Neural progenitor cell (in vitro differentiated cells): Measurements from ENCODE around the gene VWA3B. TPM values are rescaled to one million over a fixed set of nuclear protein-coding genes. Genes with fewer than 3 reads are reported as not detected.

ENCODE experiments used
- DNase-seq: peaks from one replicate; pipeline ENCODE4 v3.0.0-alpha.2; 2016; ENCODE audit warnings: low spot score
- H2AFZ ChIP-seq: fragments of 200-600 bp; sonication (generic); replicated peaks from 2 replicates; pipeline ENCODE4 v1.6.1; 2016; ENCODE audit warnings: antibody characterized with exemption
- H3F3A ChIP-seq: fragments of 200-600 bp; sonication (generic); 2 replicates; pipeline ENCODE4 v1.6.1; 2016; ENCODE audit warnings: antibody characterized with exemption, low read depth
- H3K27ac ChIP-seq: fragments of 200-600 bp; sonication (generic); 2 replicates; pipeline ENCODE4 v1.5.1; 2016; ENCODE audit warnings: mild to moderate bottlenecking
- H3K27me3 ChIP-seq: fragments of 200-600 bp; sonication (generic); 2 replicates; pipeline ENCODE4 v1.6.1; 2016; ENCODE audit warnings: mild to moderate bottlenecking, moderate library complexity
- H3K36me3 ChIP-seq: fragments of 200-600 bp; sonication (generic); 2 replicates; pipeline ENCODE4 v1.5.1; 2016
- H3K4me1 ChIP-seq: fragments of 200-600 bp; sonication (generic); 2 replicates; pipeline ENCODE4 v1.6.1; 2016; ENCODE audit warnings: mixed run types
- H3K4me2 ChIP-seq: fragments of 200-600 bp; sonication (generic); 2 replicates; pipeline ENCODE4 v1.6.1; 2016
- H3K4me3 ChIP-seq: fragments of 200-600 bp; sonication (generic); 2 replicates; pipeline ENCODE4 v1.5.1; 2016
- H3K79me2 ChIP-seq: fragments of 200-600 bp; sonication (generic); 2 replicates; pipeline ENCODE4 v1.6.1; 2016; ENCODE audit warnings: low read depth
- H3K9ac ChIP-seq: fragments of 200-600 bp; sonication (generic); 2 replicates; pipeline ENCODE4 v1.6.1; 2016
- H3K9me3 ChIP-seq: fragments of 200-600 bp; sonication (generic); 2 replicates; pipeline ENCODE4 v1.5.1; 2016; ENCODE audit warnings: low read depth
- H4K20me1 ChIP-seq: fragments of 200-600 bp; sonication (generic); 2 replicates; pipeline ENCODE4 v1.6.1; 2016; ENCODE audit warnings: low read depth
- H3K27ac Mint-ChIP-seq: 3 replicates; pipeline ENCODE4 v1.8.0; 2021; ENCODE audit warnings: mixed read lengths
- H3K27me3 Mint-ChIP-seq: 2 replicates; pipeline ENCODE4 v1.8.0; 2022; ENCODE audit warnings: low read depth, mild to moderate bottlenecking, inconsistent platforms, moderate library complexity, mixed read lengths; ENCODE audit not compliant: insufficient read depth
- H3K36me3 Mint-ChIP-seq: 3 replicates; pipeline ENCODE4 v1.8.0; 2021; ENCODE audit warnings: mixed read lengths
- H3K4me1 Mint-ChIP-seq: 3 replicates; pipeline ENCODE4 v1.8.0; 2021; ENCODE audit warnings: mixed read lengths
- H3K4me3 Mint-ChIP-seq: 3 replicates; pipeline ENCODE4 v1.8.0; 2021; ENCODE audit warnings: mild to moderate bottlenecking, moderate library complexity, mixed read lengths
- H3K9me3 Mint-ChIP-seq: 3 replicates; pipeline ENCODE4 v1.8.0; 2020; ENCODE audit warnings: mixed read lengths
- EZH2 ChIP-seq: fragments of 200-600 bp; sonication (generic); IDR thresholded peaks from 2 replicates; pipeline ENCODE4 v1.6.1; 2017; ENCODE audit warnings: antibody characterized with exemption, mild to moderate bottlenecking, moderate library complexity
- EZH2phosphoT487 ChIP-seq: fragments of 200-600 bp; sonication (generic); IDR thresholded peaks from 2 replicates; pipeline ENCODE4 v1.6.1; 2017; ENCODE audit warnings: antibody characterized with exemption
- total RNA-seq: library from RNA; depleted of rRNA; stranded (reverse); fragments of >200 nt; gene quantifications from 2 replicates; pipeline ENCODE4 v1.2.3, GENCODE V29; 2015; ENCODE audit warnings: low replicate concordance
- TF ChIP-seq, protein P1 (sequence below): fragments of 200-600 bp; sonication (generic); IDR thresholded peaks from 2 replicates; pipeline ENCODE4 v1.5.1; 2017; ENCODE audit warnings: antibody characterized with exemption, mild to moderate bottlenecking

VWA3B gene
- total RNA-seq, 1 donor from 2014 or later, result not detected

DNA sequence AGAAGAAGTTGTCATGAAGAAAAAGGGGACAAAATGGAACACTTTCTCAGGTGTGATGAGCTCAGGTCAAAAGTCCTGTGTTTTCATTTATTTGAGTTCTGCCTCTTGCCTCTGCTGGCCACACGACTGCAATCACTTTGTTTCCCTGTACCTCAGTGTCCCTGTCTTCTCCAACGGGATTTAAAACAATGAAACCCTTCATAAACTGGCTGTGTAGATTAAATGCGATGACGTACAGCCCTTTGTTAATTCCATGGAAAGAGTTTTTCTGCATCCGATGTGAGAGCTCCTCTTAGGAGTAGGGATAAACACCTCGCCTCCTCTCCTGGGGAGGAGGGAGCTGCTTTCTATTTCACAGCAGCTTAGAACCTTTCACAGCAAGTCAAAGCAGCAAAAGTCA, 207.7 kb downstream of the VWA3B start:
- Mint-ChIP-seq H3K9me3 (peaks cover 2% of the 10 kb centered on the region), H3K4me1 (peaks cover 24% of the 10 kb centered on the region), H3K36me3 (no peaks in the 10 kb centered on the region), H3K4me3 (no peak overlapping the region), H3K27me3 (peaks cover 5% of the 10 kb centered on the region), H3K27ac (peak overlapping the region; percentile 1)
- Histone ChIP-seq H3K36me3 (no peaks in the 10 kb centered on the region), H3K27me3 (no peaks in the 10 kb centered on the region), H3K4me3 (no peak overlapping the region), H3K9ac (no peak overlapping the region), H3K4me1 (peaks cover 15% of the 10 kb centered on the region), H3K79me2 (no peaks in the 10 kb centered on the region), H4K20me1 (no peaks in the 10 kb centered on the region), H3K9me3 (no peaks in the 10 kb centered on the region), H3K4me2 (no peak overlapping the region), H3K27ac (no peak overlapping the region), H3F3A (no peaks in the 10 kb centered on the region), H2AFZ (peak overlapping the region; percentile 81)
- TF ChIP-seq, protein P1, sequence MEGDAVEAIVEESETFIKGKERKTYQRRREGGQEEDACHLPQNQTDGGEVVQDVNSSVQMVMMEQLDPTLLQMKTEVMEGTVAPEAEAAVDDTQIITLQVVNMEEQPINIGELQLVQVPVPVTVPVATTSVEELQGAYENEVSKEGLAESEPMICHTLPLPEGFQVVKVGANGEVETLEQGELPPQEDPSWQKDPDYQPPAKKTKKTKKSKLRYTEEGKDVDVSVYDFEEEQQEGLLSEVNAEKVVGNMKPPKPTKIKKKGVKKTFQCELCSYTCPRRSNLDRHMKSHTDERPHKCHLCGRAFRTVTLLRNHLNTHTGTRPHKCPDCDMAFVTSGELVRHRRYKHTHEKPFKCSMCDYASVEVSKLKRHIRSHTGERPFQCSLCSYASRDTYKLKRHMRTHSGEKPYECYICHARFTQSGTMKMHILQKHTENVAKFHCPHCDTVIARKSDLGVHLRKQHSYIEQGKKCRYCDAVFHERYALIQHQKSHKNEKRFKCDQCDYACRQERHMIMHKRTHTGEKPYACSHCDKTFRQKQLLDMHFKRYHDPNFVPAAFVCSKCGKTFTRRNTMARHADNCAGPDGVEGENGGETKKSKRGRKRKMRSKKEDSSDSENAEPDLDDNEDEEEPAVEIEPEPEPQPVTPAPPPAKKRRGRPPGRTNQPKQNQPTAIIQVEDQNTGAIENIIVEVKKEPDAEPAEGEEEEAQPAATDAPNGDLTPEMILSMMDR, result no peak
- TF ChIP-seq EZH2phosphoT487, result no peak
- TF ChIP-seq EZH2, result no peak
- no peak for DNase-seq

DNA sequence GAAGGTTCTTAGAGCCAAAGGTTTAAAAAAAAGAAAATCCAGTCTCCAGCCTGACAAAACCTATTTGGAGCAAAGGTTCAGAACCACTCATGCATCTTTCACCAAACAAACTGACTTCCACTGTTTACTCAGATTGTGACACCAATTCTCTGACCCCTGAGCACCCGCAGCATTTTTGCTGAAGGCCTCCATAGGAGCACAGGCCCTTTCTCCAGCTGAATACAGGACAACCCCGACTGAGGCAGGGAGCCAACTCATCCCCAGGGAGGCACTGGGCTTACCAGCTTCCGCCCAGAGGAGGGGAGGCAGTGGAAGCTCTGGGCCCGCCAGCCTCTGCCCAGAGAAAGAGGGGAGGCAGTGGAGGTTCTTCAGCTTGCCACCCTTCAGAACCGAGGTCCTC, 208.3 kb downstream of the VWA3B start:
- H2AFZ ChIP-seq, result peak overlapping the region; percentile 81
- H3K4me3 ChIP-seq, result no peak overlapping the region
- Mint-ChIP-seq H3K27me3 (peaks cover 5% of the 10 kb centered on the region), H3K36me3 (no peaks in the 10 kb centered on the region), H3K27ac (no peak overlapping the region), H3K4me1 (peaks cover 24% of the 10 kb centered on the region), H3K9me3 (peaks cover 2% of the 10 kb centered on the region), H3K4me3 (no peak overlapping the region)
- no peak overlapping the region for H3K27ac ChIP-seq
- no peak overlapping the region for H3K4me2 ChIP-seq
- no peaks in the 10 kb centered on the region for H3K79me2 ChIP-seq
- H3K4me1 ChIP-seq, result peaks cover 15% of the 10 kb centered on the region
- TF ChIP-seq, protein P1, result no peak
- TF ChIP-seq EZH2, result no peak
- TF ChIP-seq EZH2phosphoT487, result no peak
- no peaks in the 10 kb centered on the region for H3F3A ChIP-seq
- H3K9ac ChIP-seq, result no peak overlapping the region
- no peaks in the 10 kb centered on the region for H3K9me3 ChIP-seq
- no peaks in the 10 kb centered on the region for H3K36me3 ChIP-seq
- H4K20me1 ChIP-seq, result no peaks in the 10 kb centered on the region
- DNase-seq, result no peak
- no peaks in the 10 kb centered on the region for H3K27me3 ChIP-seq

GRCh38 chr2:98295721-98296414, 208.9 kb downstream of the VWA3B start:
- no peaks in the 10 kb centered on the region for H3K27me3 ChIP-seq
- Mint-ChIP-seq H3K36me3 (no peaks in the 10 kb centered on the region), H3K27ac (no peak overlapping the region), H3K4me1 (peaks cover 24% of the 10 kb centered on the region), H3K27me3 (peaks cover 5% of the 10 kb centered on the region), H3K4me3 (no peak overlapping the region), H3K9me3 (peaks cover 2% of the 10 kb centered on the region)
- no peaks in the 10 kb centered on the region for H3F3A ChIP-seq
- no peak overlapping the region for H3K4me2 ChIP-seq
- H2AFZ ChIP-seq, result no peak overlapping the region
- H3K27ac ChIP-seq, result no peak overlapping the region
- no peaks in the 10 kb centered on the region for H3K79me2 ChIP-seq
- H3K9ac ChIP-seq, result no peak overlapping the region
- TF ChIP-seq EZH2phosphoT487 (no peak), EZH2 (no peak)
- TF ChIP-seq, protein P1, result no peak
- no peak for DNase-seq
- peaks cover 15% of the 10 kb centered on the region for H3K4me1 ChIP-seq
- no peaks in the 10 kb centered on the region for H3K36me3 ChIP-seq
- no peaks in the 10 kb centered on the region for H3K9me3 ChIP-seq
- H4K20me1 ChIP-seq, result no peaks in the 10 kb centered on the region
- no peak overlapping the region for H3K4me3 ChIP-seq
